GM11168 (cell line): ENCODE measurements around the gene CPEB1.
"Not testable (repeated sequence)": the region's sequence is repeated elsewhere in the genome, so short reads cannot be mapped to it uniquely, and the experiment has no call there.

Experiments
- in situ Hi-C: fragments of 300-500 bp; cut with MboI; formaldehyde crosslinking; loops from one replicate; pipeline ENCODE4 v1.12.0; 2022; ENCODE audit warnings: low sequenced_read_pairs; ENCODE audit not compliant: unreplicated experiment

CPEB1 gene

GRCh38 chr15:82650046-82650670, 3.0 kb upstream of the CPEB1 start:
- in situ Hi-C loops, result no loop called here

DNA sequence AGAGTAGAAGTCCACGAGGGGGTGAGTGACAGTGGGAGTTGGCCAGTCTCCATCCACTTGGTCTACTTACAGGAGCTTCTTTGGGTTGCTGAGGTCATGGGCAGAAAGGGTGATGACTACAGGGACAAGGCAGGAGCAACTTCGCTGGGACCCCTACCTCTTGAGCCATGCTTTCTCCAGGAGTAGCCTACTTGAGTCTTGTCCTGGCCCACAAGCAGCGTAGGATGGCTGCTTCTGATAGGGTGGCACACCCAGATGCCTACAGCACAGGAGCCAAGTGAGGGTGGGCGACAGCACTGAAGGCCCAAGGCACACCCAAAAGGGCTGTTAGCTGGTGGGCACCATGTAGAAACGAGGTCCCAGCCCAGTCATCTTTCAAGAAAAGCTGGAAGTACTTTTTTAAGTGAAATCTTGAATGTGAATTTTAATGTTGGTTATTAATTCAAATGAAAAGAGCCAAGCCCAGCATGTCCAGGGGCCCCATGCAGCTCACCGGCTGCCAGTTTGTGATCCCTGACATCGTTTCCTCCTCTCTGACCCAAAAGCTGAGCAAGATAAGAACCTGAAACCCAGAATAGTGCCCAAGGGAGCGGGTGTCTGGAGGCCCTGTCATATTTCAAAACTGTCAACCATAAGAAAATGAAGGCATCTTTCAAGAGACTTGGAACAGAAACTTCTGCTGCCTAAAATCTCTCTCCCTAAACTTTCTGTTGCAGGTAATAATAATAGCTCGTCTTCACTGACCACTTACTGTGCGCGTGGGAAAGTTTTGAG, 2.2 kb upstream of the CPEB1 start:
- in situ Hi-C loops, result no loop called here

DNA sequence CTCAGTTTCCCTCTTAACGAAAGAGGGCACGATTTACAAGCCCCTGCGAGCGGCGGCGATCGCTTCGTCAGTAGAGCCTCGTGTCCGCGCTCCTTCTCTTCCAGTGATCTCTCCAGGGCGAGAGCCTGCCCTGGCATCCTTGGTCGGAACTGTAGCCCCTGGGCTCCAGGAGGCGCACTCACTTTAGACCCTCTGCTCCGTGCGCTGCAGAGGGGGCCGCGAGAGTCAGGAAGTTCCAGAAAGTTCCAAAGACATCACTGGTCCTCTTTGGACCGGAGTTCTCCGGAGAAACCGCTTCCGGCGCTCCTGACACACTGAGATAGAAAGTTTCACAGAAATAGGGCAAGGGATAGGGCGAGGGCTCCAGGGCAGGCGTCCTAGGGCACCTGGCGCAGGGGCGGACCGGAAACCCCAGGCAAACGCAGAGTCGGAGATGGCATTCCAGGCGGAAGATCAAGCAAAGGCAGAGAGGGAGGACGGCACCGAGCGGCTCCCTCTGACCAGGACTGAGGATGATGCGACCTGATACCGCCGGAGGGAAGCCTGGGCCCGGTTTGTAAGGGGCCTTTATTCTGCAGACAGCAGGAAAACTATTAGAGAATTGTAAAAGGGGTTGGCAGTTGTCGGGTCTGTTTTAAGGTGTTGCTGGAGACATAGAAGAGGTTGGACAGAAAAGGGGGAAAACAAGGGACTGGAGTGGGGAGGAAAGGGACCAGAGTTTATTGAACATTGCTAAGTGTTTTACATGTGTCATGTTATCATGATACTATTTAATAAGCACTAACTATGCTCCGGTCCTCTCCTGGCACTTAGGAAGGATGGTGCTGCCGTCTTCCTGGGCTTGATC, 1.3 kb upstream of the CPEB1 start:
- in situ Hi-C loops, result no loop called here

DNA sequence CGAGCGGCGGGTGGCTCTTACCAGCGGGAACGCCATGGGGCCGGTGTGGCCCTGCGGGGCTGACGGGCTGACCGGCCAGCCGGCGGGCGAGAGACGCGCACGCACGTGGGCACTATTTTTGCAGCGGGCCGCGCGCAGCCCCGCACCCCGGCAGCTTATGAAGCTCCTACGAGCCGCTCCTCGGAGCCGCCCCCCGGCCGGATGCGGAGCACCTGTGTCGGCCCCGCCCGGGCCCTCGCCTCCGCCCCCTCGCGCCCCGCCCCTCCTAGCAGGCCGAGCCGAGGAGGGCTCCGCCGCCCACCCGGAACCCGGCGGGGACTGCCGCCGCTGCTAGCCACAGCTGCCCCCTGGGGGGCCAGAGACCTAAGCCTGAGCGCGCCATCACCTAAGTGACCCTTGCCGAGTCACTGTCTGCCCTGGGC, 683 bp upstream of the CPEB1 start:
- in situ Hi-C loops, result no loop called here

DNA sequence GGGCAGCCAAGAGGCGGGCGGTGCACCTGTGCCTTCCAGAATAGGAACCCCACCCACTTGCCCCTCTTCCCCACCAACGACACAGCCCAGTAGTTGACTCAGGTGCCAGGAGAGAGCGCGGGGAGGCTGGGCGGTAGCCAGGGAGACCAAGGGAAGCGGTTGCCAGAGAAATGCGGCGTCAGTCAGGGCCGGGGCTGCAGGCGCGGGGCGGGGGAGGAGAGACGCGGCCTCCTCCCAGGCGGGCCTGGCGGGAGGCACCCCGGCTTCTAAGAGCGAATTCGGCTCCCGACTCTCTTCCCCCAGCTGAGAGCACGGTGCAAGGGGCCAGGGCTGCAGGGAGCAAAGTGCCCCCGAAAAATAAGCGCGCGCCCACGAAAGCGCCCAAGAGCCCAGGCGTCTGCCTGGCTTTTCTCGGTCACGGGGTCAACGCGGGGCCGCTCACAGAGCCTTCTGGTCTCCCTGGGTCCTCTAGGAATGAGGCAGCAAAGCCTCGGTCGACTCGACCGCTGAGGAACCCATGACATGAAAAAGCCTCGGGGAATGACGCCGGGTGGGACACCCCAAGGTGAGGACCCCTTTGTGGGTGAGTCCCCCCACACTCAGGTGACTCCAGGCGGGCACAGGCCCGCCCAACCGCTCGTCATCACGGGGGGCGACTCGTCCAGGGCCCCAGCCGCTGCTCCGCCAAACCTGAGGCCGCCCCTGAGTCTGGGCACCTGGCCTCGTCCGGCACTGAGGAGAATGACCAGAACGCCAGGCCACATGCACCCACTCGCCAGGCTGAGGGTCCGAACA, 716 bp downstream of the CPEB1 start:
- in situ Hi-C loops, result no loop called here

DNA sequence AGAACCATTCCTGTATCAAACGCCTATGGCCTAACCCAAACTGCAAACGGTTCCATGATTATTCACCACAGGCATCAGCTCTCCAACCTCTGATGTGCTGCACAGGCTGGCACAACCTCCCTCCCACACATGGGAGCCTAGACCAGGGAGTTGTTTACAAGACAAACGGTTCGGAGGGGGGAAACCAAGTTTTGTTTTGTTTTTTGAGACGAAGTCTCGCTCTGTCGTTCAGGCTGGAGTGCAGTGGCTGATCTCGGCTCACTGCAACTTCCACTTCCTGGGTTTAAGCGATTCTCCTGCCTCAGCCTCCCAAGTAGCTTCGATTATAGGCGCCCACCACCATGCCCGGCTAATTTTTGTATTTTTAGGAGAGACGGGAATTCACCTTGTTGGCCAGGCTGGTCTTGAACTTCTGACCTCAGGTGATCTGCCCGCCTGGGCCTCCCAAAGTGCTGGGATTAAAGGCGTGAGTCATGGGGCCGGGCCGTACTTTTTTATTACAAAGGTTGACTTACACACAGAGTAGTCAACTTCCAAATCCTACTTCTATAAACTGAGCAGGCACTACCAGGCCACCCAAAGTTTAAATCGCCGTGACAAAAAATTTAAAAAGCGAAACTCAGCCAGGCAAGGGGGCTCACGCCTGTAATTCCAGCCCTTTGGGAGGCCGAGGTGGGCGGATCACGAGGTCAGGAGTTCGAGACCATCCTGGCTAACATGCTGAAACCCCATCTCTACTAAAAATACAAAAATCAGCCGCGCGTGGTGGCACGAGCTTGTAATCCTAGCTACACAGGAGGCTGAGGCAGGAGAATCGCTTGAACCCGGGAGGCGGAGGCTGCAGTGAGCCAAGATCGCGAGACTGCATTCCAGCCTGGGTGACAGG, 2.0 kb downstream of the CPEB1 start:
- in situ Hi-C loops, result not testable (repeated sequence)

DNA sequence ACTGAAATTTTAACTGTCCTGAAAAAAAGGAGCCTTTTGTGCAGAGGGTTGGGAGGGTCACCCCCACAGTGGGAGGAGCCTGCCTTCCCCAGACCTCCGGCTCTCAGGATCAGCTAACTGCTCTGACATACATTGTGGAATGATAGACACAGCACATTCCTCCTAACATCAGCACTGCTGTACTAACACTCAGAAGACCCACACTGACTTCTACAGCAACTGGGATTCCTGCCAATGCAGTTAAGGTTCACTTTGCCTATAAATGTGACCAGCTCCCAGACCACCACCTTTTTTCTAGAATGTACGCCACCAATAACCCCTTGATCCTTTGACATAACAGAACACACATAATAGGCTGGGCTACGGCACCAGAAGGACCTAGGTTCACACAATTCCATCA, 3.2 kb downstream of the CPEB1 start:
- in situ Hi-C loops, result no loop called here

- in situ Hi-C loops, result no loop called here
Measured at GRCh38 chr15:82642656-82643055, 4.5 kb downstream of the CPEB1 start.

- in situ Hi-C loops, result no loop called here
Measured at GRCh38 chr15:82641129-82641798, 5.9 kb downstream of the CPEB1 start.

- in situ Hi-C loops, result no loop called here
Measured at GRCh38 chr15:82640672-82641071, 6.5 kb downstream of the CPEB1 start.

- in situ Hi-C loops, result no loop called here
Measured at GRCh38 chr15:82635798-82636197, 11.4 kb downstream of the CPEB1 start.

DNA sequence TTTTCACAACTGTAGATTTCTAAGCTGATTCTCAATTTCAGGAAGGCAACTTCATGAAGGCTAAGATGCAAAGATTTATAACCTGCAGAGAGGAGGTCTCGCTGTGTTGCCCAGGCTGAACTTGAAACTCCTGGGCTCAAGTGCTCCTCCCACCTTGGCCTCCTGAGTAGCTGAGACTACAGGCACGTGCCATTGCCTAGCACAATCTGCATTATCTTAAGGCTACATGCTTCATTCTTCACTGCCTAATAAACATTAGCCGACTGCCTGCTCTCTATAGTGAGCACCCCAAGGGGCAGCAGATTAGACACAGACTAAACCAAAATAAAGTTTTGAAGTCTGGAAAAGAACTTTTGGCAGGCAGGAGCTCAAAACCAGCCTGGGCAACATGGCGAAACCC, 17.1 kb downstream of the CPEB1 start:
- in situ Hi-C loops, result no loop called here

DNA sequence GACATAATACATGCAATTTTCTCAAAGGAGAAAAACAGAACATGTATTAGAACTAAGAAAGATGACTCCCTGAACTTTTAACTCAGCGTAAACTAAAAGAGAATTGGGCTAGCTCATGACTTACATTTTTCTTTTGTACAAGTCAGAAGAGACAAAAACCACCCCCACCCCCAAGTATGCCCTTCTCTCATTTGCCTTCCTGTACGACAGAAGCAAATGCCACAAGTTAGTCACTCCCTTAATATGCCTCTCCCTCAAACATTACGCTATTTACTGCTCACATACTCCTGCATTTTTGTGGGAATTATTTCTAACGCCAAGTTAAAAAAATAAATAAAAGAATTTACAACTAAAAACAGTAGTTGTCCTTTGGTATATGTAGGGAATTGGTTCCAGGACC, 22.0 kb downstream of the CPEB1 start:
- in situ Hi-C loops, result no loop called here

- in situ Hi-C loops, result no loop called here
Measured at GRCh38 chr15:82624438-82624837, 22.7 kb downstream of the CPEB1 start.

- in situ Hi-C loops, result no loop called here
Measured at GRCh38 chr15:82624008-82624407, 23.2 kb downstream of the CPEB1 start.

- in situ Hi-C loops, result no loop called here
Measured at GRCh38 chr15:82621970-82622369, 25.2 kb downstream of the CPEB1 start.

GRCh38 chr15:82613747-82614146, 33.4 kb downstream of the CPEB1 start:
- in situ Hi-C loops, result no loop called here

- in situ Hi-C loops, result no loop called here
Measured at GRCh38 chr15:82611348-82611747, 35.8 kb downstream of the CPEB1 start.

- in situ Hi-C loops, result no loop called here
Measured at GRCh38 chr15:82602195-82602594, 45.0 kb downstream of the CPEB1 start.
